IMR-90 (cell line): ENCODE results near the gene PTGS2. TPM values are rescaled to one million over a fixed set of nuclear protein-coding genes. Genes with fewer than 3 reads are reported as not detected.
"Not testable (repeated sequence)": the region's sequence is repeated elsewhere in the genome, so short reads cannot be mapped to it uniquely, and the experiment has no call there.

Experiments used
- ATAC-seq: fragments of 200-7000 bp; cut with Tn5 transposase; 2 replicates; pipeline ENCODE4 v1.9.1; 2020; ENCODE audit warnings: low read depth, mild to moderate bottlenecking, moderate library complexity
- BruUV-seq: library from RNA; stranded (reverse); fragments of 400-500 nt; replicated peaks from 2 replicates; lab custom pipeline; 2021; lab: Mats Ljungman, UMichigan
- CTCF ChIA-PET: fragments of 300-600 bp; formaldehyde crosslinking; extraction: SDS; loops from one replicate; lab custom pipeline; 2021; ENCODE audit warnings: antibody characterized with exemption; lab: Yijun Ruan, JAX
- POLR2A ChIA-PET: fragments of 300-600 bp; sonication (Branson Sonifier 250); formaldehyde crosslinking; loops from one replicate; lab custom pipeline; 2022; ENCODE audit warnings: antibody characterized with exemption; ENCODE audit not compliant: unreplicated experiment; lab: Charles Lee
- DNase-seq: peaks from one replicate; pipeline ENCODE4 v3.0.0; 2013
- H2AFZ ChIP-seq: replicated peaks from 2 replicates; pipeline ENCODE3; 2013; ENCODE audit warnings: low read length, mild to moderate bottlenecking; ENCODE audit not compliant: poor library complexity
- H2AK5ac ChIP-seq: 2 replicates; pipeline ENCODE4 v1.6.1; 2013; ENCODE audit warnings: low read depth, low read length, inconsistent platforms
- H2AK9ac ChIP-seq: replicated peaks from 2 replicates; pipeline ENCODE3; 2013; ENCODE audit warnings: mild to moderate bottlenecking, low read depth, low read length, moderate library complexity; ENCODE audit not compliant: poor library complexity
- H2BK120ac ChIP-seq: 2 replicates; pipeline ENCODE4 v1.6.1; 2013; ENCODE audit warnings: low read depth, low read length, inconsistent platforms
- H2BK15ac ChIP-seq: 3 replicates; pipeline ENCODE4 v1.6.1; 2013; ENCODE audit warnings: low read depth, low read length, inconsistent platforms
- H2BK20ac ChIP-seq: 2 replicates; pipeline ENCODE4 v1.6.1; 2013; ENCODE audit warnings: low read depth, mild to moderate bottlenecking, inconsistent platforms, low read length, moderate library complexity
- H2BK5ac ChIP-seq: 2 replicates; pipeline ENCODE4 v1.6.1; 2013; ENCODE audit warnings: mild to moderate bottlenecking, low read depth, low read length, inconsistent platforms; ENCODE audit not compliant: poor library complexity, severe bottlenecking
- H3K14ac ChIP-seq: replicated peaks from 2 replicates; pipeline ENCODE4 v1.6.1; 2013; ENCODE audit warnings: low read depth, low read length, inconsistent platforms
- H3K18ac ChIP-seq: 2 replicates; pipeline ENCODE4 v1.6.1; 2013; ENCODE audit warnings: low read depth, low read length, control low read depth
- H3K23ac ChIP-seq: 2 replicates; pipeline ENCODE4 v1.6.1; 2013; ENCODE audit warnings: low read depth, low read length, inconsistent platforms
- H3K27ac ChIP-seq: 2 replicates; pipeline ENCODE4 v1.5.1; 2013; ENCODE audit warnings: mild to moderate bottlenecking, control low read depth, low read length; ENCODE audit not compliant: insufficient read depth
- H3K27me3 ChIP-seq: 2 replicates; pipeline ENCODE4 v1.6.1; 2013; ENCODE audit warnings: low read length; ENCODE audit not compliant: control insufficient read depth, insufficient read depth
- H3K36me3 ChIP-seq: 2 replicates; pipeline ENCODE4 v1.6.1; 2013; ENCODE audit warnings: low read length, mixed read lengths; ENCODE audit not compliant: control insufficient read depth, insufficient read depth
- H3K4ac ChIP-seq: 2 replicates; pipeline ENCODE4 v1.6.1; 2013; ENCODE audit warnings: low read depth, low read length, inconsistent platforms
- H3K4me1 ChIP-seq: 2 replicates; pipeline ENCODE4 v1.6.1; 2013; ENCODE audit warnings: low read length, mixed read lengths; ENCODE audit not compliant: control insufficient read depth, insufficient read depth
- H3K4me2 ChIP-seq: 2 replicates; pipeline ENCODE4 v1.6.1; 2013; ENCODE audit warnings: low read depth, mild to moderate bottlenecking, control low read depth, low read length, moderate library complexity
- H3K4me3 ChIP-seq: 2 replicates; pipeline ENCODE4 v1.5.1; 2013; ENCODE audit warnings: low read depth, mild to moderate bottlenecking, control low read depth, low read length, moderate library complexity; ENCODE audit not compliant: insufficient read depth
- H3K56ac ChIP-seq: 2 replicates; pipeline ENCODE4 v1.6.1; 2013; ENCODE audit warnings: low read length, inconsistent platforms; ENCODE audit not compliant: insufficient read depth; ENCODE audit errors: extremely low read depth
- H3K79me1 ChIP-seq, 2 experiments: 2 replicates each; pipeline ENCODE4 v1.6.1; 2013; ENCODE audit warnings: low read length in 2 of 2, inconsistent platforms in 1 of 2, low read depth in 1 of 2
- H3K9ac ChIP-seq: 2 replicates; pipeline ENCODE4 v1.6.1; 2013; ENCODE audit warnings: low read depth, low read length, control low read depth
- H3K9me1 ChIP-seq: 2 replicates; pipeline ENCODE4 v1.6.1; 2013; ENCODE audit warnings: low read length, inconsistent platforms; ENCODE audit not compliant: insufficient read depth
- H3K9me3 ChIP-seq: 2 replicates; pipeline ENCODE4 v1.6.1; 2013; ENCODE audit warnings: low read length; ENCODE audit not compliant: control insufficient read depth, insufficient read depth
- H4K20me1 ChIP-seq: 2 replicates; pipeline ENCODE4 v1.6.1; 2013; ENCODE audit warnings: low read length, inconsistent platforms; ENCODE audit not compliant: insufficient read depth
- H4K5ac ChIP-seq: 2 replicates; pipeline ENCODE4 v1.6.1; 2013; ENCODE audit warnings: mild to moderate bottlenecking, low read depth, low read length, control low read depth
- H4K8ac ChIP-seq, 2 experiments: 2 replicates each; pipeline ENCODE4 v1.6.1; 2013; ENCODE audit warnings: low read depth in 2 of 2, low read length in 2 of 2, control low read depth in 1 of 2, inconsistent platforms in 1 of 2
- H4K91ac ChIP-seq: 2 replicates; pipeline ENCODE4 v1.6.1; 2013; ENCODE audit warnings: low read depth, low read length, inconsistent platforms; ENCODE audit not compliant: insufficient read depth
- WGBS, 2 experiments: methylation state at CpG; one replicate each; pipeline versions ENCODE4 v1.1.5 to v1.1.7; 2013; ENCODE audit warnings: missing lambda C conversion rate in 2 of 2; ENCODE audit not compliant: insufficient read length in 1 of 2; ENCODE audit errors: extremely low coverage in 2 of 2; 5-methylcytosine and 5-hydroxymethylcytosine counted together
- dilution Hi-C: fragments of 300-500 bp; cut with HindIII; formaldehyde crosslinking; loops from one replicate; pipeline ENCODE4 v1.14.3; 2018; ENCODE audit warnings: low sequenced_read_pairs; ENCODE audit not compliant: unreplicated experiment
- in situ Hi-C: fragments of 300-500 bp; cut with MboI; formaldehyde crosslinking; loops from 3 replicates; pipeline ENCODE4 v1.14.3; 2019; ENCODE audit warnings: low sequenced_read_pairs, inconsistent platforms, mixed read lengths
- intact Hi-C: fragments of 100-400 bp; cut with micrococcal nuclease; formaldehyde crosslinking; loops from 2 replicates; pipeline ENCODE4 v1.10.0; 2022
- polyA plus RNA-seq, 3 experiments: library from polyadenylated mRNA; depleted of rRNA; stranded (reverse); fragments of >200 nt; gene quantifications; 2 replicates each; pipeline ENCODE4 v1.2.3, GENCODE V29; 2012; ENCODE audit warnings: low replicate concordance in 1 of 3
- total RNA-seq: library from RNA; depleted of rRNA; stranded (reverse); fragments of >200 nt; gene quantifications from 2 replicates; pipeline ENCODE4 v1.2.3, GENCODE V29; 2012

PTGS2 gene
- total and polyA plus RNA-seq, 2 of the 4 experiments (the other 2 are of a cell fraction), result 3.4 to 4.8 TPM

DNA sequence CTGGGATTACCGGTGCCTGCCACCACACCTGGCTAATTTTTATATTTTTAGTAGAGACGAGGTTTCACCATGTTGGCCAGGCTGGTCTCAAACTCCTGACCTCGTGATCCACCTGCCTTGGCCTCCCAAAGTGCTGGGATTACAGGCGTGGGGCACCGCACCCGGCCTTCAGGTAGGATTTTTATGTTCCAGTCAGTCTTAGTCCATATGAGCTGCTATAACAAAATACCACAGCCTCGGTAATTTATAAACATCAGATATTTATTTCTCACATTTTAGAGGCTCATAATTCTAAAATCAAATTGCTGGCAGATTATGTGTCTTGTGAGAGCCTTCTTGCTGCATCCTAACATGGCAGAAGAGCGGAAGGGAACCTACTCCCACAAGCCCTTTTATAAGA lies 16.0 kb downstream of the PTGS2 start:
- intact Hi-C loops, H4K8ac ChIP-seq, H3K4me3 ChIP-seq, DNase-seq, H3K27me3 ChIP-seq, H3K14ac ChIP-seq, H3K4ac ChIP-seq, H3K4me1 ChIP-seq, H3K9me1 ChIP-seq, H3K9ac ChIP-seq, H4K5ac ChIP-seq, H2BK20ac ChIP-seq, in situ Hi-C loops, H2BK5ac ChIP-seq, H3K9me3 ChIP-seq, H2AK5ac ChIP-seq, H3K36me3 ChIP-seq, ATAC-seq, H3K18ac ChIP-seq, dilution Hi-C loops, H3K4me2 ChIP-seq, H3K27ac ChIP-seq, H2AFZ ChIP-seq, H3K56ac ChIP-seq, H4K20me1 ChIP-seq, H2AK9ac ChIP-seq, BruUV-seq, H3K79me1 ChIP-seq, POLR2A ChIA-PET, H4K91ac ChIP-seq, H2BK15ac ChIP-seq, H3K23ac ChIP-seq, CTCF ChIA-PET, H2BK120ac ChIP-seq: not testable (repeated sequence)
- WGBS, 2 experiments, result no CpG with 5 or more reads among the region's 8 CpGs
